Activated gamma-delta T cell (primary cell): ENCODE results near the gene TBX4.

ENCODE experiments used
- DNase-seq: peaks from one replicate; lab custom pipeline; 2025; lab: John Stamatoyannopoulos, UW

The TBX4 gene

GRCh38 chr17:61465550-61466237, 13.5 kb downstream of the TBX4 start:
- no peak for DNase-seq

DNA sequence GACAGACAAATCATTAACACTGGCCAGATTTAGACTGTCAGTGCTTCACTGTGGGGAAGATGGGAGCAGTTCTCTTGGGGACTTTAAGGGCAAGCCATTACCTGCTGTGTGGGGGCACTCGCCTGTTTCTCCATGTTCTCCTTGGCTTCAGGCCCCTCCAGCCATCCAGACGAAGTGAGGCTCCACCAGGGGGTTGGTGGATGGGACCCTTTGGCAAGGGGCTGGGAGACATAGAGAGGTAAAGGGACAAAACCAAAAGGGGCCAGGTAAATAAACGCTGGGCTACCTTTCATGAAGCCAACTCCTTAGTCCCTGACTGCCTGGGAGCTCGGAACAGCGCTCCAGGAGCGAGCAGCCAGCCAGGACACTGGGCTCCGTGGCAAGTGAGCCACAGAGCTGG, 14.0 kb downstream of the TBX4 start:
- DNase-seq = no peak

- DNase-seq = no peak
These were observed 15.4 kb downstream of the TBX4 start for GRCh38 chr17:61467416-61468262.

GRCh38 chr17:61468263-61468907, 16.2 kb downstream of the TBX4 start:
- DNase-seq = no peak

DNA sequence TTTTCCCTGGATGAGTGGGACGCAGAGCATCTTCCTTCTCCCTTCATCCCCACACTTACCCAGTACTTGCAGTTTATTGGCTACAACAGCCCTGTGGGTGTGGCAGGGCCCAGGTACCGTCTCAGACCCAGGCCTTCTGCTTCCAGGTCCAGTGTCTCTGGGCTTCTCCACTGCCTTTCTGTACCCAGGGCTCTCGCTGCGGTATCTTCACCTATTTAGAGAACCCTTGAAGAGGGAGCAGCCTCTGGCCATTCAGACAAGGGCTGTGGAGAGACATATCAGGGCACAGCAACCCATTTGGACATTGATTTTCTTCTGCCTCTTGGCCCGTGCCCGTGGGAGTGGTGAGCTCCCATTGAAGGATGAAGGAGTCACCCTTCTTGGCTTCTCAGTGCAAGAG, 17.3 kb downstream of the TBX4 start:
- no peak for DNase-seq

DNA sequence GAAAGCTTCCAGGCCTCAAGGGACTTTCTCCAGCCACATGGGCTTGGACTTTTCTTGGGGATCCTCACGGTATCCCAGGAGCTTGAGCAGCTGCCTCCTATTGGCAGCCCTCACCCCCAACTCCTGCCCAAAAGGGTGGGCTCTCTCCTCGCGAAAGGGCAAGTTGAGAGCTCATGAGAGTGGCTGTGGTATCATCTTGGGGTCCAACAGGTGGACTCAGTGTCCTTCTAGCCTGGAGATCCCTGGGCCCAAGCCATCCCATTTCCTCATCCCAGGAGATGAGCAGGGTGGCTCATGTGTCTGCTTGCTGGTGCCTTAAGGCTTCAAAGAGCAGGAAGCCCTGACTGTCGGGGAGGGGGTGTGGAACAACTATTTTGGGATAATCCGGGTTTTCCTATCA, 17.7 kb downstream of the TBX4 start:
- no peak for DNase-seq

- no peak for DNase-seq
These were observed 18.4 kb downstream of the TBX4 start for GRCh38 chr17:61470530-61471136.

- DNase-seq = no peak
These were observed 22.2 kb downstream of the TBX4 start for GRCh38 chr17:61474235-61474927.

GRCh38 chr17:61474934-61475333, 22.7 kb downstream of the TBX4 start:
- no peak for DNase-seq

- DNase-seq = no peak
These were observed 23.5 kb downstream of the TBX4 start for GRCh38 chr17:61475726-61476125.

- DNase-seq = no peak
These were observed 24.4 kb downstream of the TBX4 start for GRCh38 chr17:61476476-61477203.

DNA sequence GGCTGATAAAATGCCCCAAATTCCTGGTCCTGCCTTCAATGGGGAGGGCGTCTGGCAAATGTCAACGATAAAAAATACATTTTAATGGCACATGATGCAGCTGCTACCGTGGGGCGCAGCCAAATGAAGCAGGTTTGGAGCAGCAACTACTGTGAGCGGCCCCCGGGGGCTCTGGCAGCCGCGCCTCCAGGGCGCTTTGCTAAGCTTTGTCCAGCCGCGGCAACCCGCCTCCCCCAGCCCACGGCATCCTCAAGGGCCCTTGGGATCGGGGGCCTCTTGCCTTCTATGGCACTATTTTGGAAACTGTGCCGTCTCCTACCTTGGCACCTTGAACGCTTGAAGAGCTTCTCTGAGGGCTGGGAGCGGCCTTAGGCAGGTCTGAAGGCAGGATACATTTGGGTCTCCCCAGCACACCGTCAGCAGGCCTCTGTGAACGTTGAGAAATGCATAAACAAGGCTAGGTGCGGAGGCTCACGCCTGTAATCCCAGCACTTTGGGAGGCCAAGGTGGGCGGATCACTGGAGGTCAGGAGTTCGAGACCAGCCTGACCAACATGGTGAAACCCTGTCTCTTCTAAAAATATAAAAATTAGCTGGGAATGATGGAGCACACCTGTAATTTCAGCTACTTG, 25.1 kb downstream of the TBX4 start:
- no peak for DNase-seq

GRCh38 chr17:61478026-61478789, 26.0 kb downstream of the TBX4 start:
- DNase-seq = no peak

DNA sequence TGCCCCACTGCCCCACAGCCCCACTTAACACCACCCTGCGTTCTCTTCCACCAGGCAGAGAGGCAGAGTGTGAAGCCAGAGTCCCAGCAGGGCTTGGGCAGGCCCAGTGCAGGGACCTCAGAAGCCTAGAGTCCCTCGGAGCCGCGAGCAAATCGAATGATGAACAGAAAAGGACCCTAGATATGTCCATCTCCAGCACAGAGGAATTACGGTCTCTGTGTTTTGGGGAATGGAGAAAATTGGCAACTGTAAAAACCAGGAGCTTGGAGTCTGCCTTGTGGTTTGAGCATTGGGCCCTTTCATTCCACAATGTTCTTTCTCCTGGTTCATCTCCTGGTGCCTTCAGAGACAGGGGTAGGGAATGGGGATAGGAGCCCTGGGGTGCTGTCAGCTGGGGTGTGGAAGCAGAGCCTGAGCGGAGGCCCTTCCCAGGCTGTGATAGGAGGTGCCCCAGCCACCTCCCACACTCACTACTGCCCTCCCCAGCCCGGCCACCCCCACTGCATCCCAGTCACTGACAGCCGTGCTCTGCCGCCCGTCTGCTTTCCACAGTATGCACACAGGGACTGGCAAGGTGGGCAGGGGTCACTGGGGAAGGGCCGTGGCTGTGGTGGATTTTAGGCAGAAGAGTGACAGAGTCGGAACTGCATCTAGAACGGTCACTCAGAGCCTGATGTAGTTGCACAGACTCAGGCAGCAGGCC, 26.7 kb downstream of the TBX4 start:
- DNase-seq = no peak

DNA sequence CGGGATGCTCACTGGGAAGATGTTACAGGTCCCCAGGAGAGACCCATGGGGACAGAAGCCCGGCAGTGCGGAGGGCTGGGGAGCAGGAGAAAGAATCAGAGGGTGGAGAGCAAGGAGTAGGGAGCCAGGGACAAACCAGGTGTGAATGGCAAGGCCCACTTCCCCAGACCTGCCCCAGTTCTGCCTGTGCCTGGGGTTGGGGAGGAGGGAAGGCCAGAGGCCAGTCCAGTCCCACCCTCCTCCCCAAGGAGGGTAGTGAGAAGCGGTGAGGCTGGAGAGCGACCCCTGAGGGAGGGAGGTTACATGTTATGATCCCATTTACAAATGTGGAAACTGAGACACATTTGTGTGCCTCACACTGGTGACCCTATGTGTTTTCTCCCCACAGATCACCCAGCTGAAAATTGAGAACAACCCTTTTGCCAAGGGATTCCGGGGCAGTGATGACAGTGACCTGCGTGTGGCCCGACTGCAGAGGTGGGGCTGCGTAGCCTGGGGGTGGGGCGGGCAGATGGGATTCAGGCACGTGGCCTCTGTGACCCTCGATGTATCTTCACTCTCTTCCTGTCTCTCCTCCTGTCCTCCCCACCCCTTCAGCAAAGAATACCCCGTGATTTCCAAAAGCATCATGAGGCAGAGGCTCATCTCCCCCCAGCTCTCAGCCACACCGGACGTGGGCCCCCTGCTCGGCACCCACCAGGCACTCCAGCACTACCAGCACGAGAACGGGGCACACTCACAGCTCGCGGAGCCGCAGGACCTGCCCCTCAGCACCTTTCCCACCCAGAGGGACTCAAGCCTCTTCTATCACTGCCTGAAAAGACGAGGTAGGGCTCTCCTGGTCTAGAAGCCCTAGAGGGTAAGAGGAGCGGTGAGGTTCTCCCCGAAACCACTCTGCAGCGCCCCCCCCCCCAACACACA, 27.5 kb downstream of the TBX4 start:
- DNase-seq = no peak

DNA sequence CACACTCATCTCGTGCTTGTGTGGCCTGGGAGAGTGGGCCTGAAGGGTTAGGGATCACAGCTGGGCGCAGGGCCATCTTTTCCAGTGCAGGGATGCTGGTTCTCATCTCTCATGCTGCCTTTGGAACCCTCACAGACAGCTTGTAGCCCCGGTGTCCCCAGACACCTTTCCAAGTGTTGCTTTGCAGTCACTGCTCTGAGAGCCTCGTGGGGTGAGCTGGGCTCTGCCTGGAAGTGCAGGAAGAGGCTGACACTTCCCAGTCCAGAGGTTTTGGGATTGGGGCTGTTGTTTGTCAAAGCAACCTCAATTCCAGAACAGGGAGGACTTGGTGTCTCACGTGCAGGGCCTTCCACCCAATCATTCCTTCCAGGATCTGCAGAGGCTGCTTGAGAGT, 28.2 kb downstream of the TBX4 start:
- no peak for DNase-seq

GRCh38 chr17:61481421-61481820, 29.2 kb downstream of the TBX4 start:
- no peak for DNase-seq

DNA sequence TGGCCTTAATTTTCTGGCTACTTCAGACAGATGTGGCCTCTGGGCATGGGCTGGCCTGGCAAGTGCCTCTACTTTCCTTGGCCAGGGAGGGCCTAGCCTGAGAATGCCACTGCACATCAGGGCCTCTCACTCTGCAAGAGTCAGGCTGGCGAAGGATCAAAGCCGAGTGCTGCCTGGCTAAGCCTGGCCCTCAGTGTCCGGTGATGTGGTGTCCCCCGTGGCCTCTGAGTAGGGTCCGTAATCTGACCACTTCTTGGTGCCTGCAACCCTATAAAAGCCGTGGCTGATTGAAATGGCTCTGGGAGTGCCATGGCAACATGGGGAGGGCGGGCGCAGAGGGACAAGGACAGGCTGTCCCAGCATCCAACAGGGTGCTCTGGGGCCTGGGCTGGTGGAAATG, 30.2 kb downstream of the TBX4 start:
- no peak for DNase-seq
